MCF 10A (cell line): ENCODE results near the gene PLEKHG3. TPM values are rescaled to one million over a fixed set of nuclear protein-coding genes. Genes with fewer than 3 reads are reported as not detected.
A peak's percentile ranks its signal among the peaks of the same experiment; 100 is the strongest.

ENCODE experiments used
- BruUV-seq: library from RNA; stranded (reverse); fragments of 400-500 nt; replicated peaks from 2 replicates; lab custom pipeline; 2021; lab: Mats Ljungman, UMichigan
- CTCF ChIA-PET: fragments of 300-600 bp; sonication (Branson Sonifier 250); formaldehyde crosslinking; extraction: SDS; loops from one replicate; lab custom pipeline; 2021; ENCODE audit warnings: antibody characterized with exemption, inconsistent platforms; lab: Yijun Ruan, JAX
- POLR2A ChIA-PET: fragments of 300-600, 350-650 bp; sonication (Branson Sonifier 250); formaldehyde crosslinking; extraction: SDS; loops from one replicate; lab custom pipeline; 2020; ENCODE audit warnings: antibody characterized with exemption, inconsistent platforms; lab: Yijun Ruan, JAX
- DNase-seq: peaks from one replicate; pipeline ENCODE4 v3.0.0-alpha.2; 2018; ENCODE audit not compliant: unreplicated experiment
- H3K27ac Mint-ChIP-seq: one replicate; pipeline ENCODE4 v1.8.0; 2022; ENCODE audit warnings: mild to moderate bottlenecking, low read depth, mixed read lengths; ENCODE audit not compliant: unreplicated experiment
- H3K27me3 Mint-ChIP-seq: one replicate; pipeline ENCODE4 v1.8.0; 2022; ENCODE audit warnings: mixed read lengths; ENCODE audit not compliant: insufficient read depth, unreplicated experiment
- H3K36me3 Mint-ChIP-seq: one replicate; pipeline ENCODE4 v1.8.0; 2022; ENCODE audit warnings: mild to moderate bottlenecking, moderate library complexity, mixed read lengths; ENCODE audit not compliant: insufficient read depth, unreplicated experiment
- H3K4me1 Mint-ChIP-seq: one replicate; pipeline ENCODE4 v1.8.0; 2022; ENCODE audit warnings: mixed read lengths; ENCODE audit not compliant: insufficient read depth, unreplicated experiment
- H3K4me3 Mint-ChIP-seq: one replicate; pipeline ENCODE4 v1.8.0; 2022; ENCODE audit warnings: mild to moderate bottlenecking, moderate library complexity, mixed read lengths; ENCODE audit not compliant: unreplicated experiment
- H3K9me3 Mint-ChIP-seq: one replicate; pipeline ENCODE4 v1.8.0; 2022; ENCODE audit warnings: mixed read lengths; ENCODE audit not compliant: unreplicated experiment
- CTCF ChIP-seq: fragments of 200-600 bp; IDR thresholded peaks from one replicate; pipeline ENCODE4 v1.8.0; 2022; ENCODE audit warnings: antibody characterized with exemption, mild to moderate bottlenecking; ENCODE audit not compliant: unreplicated experiment
- intact Hi-C: fragments of 100-400 bp; cut with micrococcal nuclease; formaldehyde crosslinking; loops from 2 replicates; pipeline ENCODE4 v1.14.1; 2022
- total RNA-seq: library from RNA; stranded (reverse); gene quantifications from 2 replicates; pipeline ENCODE4 v1.2.3, GENCODE V29; 2022

The PLEKHG3 gene
- total RNA-seq, 1 experiment from 2014 or later = 72.8 TPM

- Mint-ChIP-seq H3K4me3 (no peak overlapping the region), H3K27me3 (no peaks in the 10 kb centered on the region), H3K27ac (no peak overlapping the region), H3K4me1 (peaks cover 20% of the 10 kb centered on the region), H3K36me3 (no peaks in the 10 kb centered on the region), H3K9me3 (no peaks in the 10 kb centered on the region)
- no TSS peak for BruUV-seq
- ChIA-PET POLR2A (interaction anchor here (1.5 to 4.7 kb wide), 5 partner anchors 9 to 18 kb away, joined by 3 to 56 read pairs (median 11); partner anchors contain the start of gene PLEKHG3), CTCF (no interaction called here)
- intact Hi-C loops = no loop called here
- DNase-seq = no peak
- no peak for TF ChIP-seq CTCF
These were observed 12.8 kb upstream of the PLEKHG3 start for GRCh38 chr14:64691376-64691775.

- Mint-ChIP-seq H3K4me1 (peaks cover 20% of the 10 kb centered on the region), H3K4me3 (no peak overlapping the region), H3K27me3 (no peaks in the 10 kb centered on the region), H3K9me3 (no peaks in the 10 kb centered on the region), H3K36me3 (no peaks in the 10 kb centered on the region), H3K27ac (peak overlapping the region; percentile 27)
- BruUV-seq = no TSS peak
- intact Hi-C loops = no loop called here
- CTCF ChIA-PET = interaction anchor here (0.6 to 1.6 kb wide), 6 partner anchors 10 to 349 kb away, joined by 3 to 6 read pairs (median 4); no protein-coding TSS in a partner anchor
- DNase-seq = no peak
- POLR2A ChIA-PET = interaction anchor here (0.5 to 4.7 kb wide), 14 partner anchors 9 to 592 kb away, joined by 3 to 56 read pairs (median 3); partner anchors contain the start of gene PLEKHG3
- TF ChIP-seq CTCF = no peak
These were observed 11.8 kb upstream of the PLEKHG3 start for GRCh38 chr14:64692189-64692985.

- Mint-ChIP-seq H3K4me3 (no peak overlapping the region), H3K4me1 (peaks cover 20% of the 10 kb centered on the region), H3K36me3 (no peaks in the 10 kb centered on the region), H3K9me3 (no peaks in the 10 kb centered on the region), H3K27ac (no peak overlapping the region), H3K27me3 (no peaks in the 10 kb centered on the region)
- intact Hi-C loops = no loop called here
- POLR2A ChIA-PET = interaction anchor here (0.6 to 4.7 kb wide), 10 partner anchors 8 to 130 kb away, joined by 3 to 56 read pairs (median 5); partner anchors contain the start of gene PLEKHG3
- no peak for TF ChIP-seq CTCF
- CTCF ChIA-PET = interaction anchor here (0.9 to 1.6 kb wide), 3 partner anchors 11 to 21 kb away, joined by 3 to 6 read pairs (median 4); no protein-coding TSS in a partner anchor
- BruUV-seq = no TSS peak
- no peak for DNase-seq
These were observed 11.0 kb upstream of the PLEKHG3 start for GRCh38 chr14:64692986-64693809.
